ENCODE measurements around the gene ELOVL6.

DNA sequence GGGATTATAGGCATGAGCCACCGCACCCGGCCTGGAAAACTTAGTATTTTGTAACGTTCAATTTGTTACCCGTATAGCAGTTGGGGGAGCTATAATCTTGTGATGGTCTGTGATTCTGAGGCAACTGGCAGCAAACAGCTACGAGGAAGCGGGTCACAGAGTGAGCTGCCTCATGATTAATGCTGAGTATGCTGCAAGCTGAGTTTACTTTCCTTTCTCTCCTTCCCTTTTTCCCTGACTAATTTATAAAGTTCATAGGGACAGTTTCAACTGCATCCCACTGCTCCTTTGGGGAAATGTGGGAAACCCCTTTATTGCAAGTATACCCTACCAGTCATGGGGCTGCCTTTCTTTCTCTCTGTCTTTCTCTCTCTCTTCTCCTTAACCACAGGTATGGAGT is 17.7 kb upstream of the ELOVL6 start:
- TF ChIP-seq, protein P1, sequence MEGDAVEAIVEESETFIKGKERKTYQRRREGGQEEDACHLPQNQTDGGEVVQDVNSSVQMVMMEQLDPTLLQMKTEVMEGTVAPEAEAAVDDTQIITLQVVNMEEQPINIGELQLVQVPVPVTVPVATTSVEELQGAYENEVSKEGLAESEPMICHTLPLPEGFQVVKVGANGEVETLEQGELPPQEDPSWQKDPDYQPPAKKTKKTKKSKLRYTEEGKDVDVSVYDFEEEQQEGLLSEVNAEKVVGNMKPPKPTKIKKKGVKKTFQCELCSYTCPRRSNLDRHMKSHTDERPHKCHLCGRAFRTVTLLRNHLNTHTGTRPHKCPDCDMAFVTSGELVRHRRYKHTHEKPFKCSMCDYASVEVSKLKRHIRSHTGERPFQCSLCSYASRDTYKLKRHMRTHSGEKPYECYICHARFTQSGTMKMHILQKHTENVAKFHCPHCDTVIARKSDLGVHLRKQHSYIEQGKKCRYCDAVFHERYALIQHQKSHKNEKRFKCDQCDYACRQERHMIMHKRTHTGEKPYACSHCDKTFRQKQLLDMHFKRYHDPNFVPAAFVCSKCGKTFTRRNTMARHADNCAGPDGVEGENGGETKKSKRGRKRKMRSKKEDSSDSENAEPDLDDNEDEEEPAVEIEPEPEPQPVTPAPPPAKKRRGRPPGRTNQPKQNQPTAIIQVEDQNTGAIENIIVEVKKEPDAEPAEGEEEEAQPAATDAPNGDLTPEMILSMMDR (IDR thresholded peaks at IDR 0.05 in 4 of 5, conservative IDR thresholded peaks at IDR 0.05 in 1 of 5), result no peak
- no peak for TF ChIP-seq POLR2A (IDR thresholded peaks at IDR 0.05)
